ENCODE results near the gene PPIL3.

- TF ChIP-seq CTCF (conservative IDR thresholded peaks at IDR 0.05) (no peak), EZH2 (IDR thresholded peaks at IDR 0.05; ENCODE audit: low read depth) (no peak)
These were observed 27.2 kb downstream of the PPIL3 start for GRCh38 chr2:200861617-200862155.

All from PC-9 (cell line).